NB4 (cell line): ENCODE results near the gene CABP7.

ENCODE experiments used
- DNase-seq: peaks from one replicate; pipeline ENCODE4 v3.0.0; 2010; ENCODE audit warnings: low read depth
- H3K4me3 ChIP-seq: one replicate; pipeline ENCODE4 v1.5.1; 2011; ENCODE audit warnings: mild to moderate bottlenecking, low read depth, low read length, moderate library complexity
- CTCF ChIP-seq: IDR thresholded peaks from one replicate; pipeline ENCODE4 v1.5.1; 2012; ENCODE audit warnings: low read depth, low read length
- MAX ChIP-seq: IDR thresholded peaks from 2 replicates; pipeline ENCODE4 v1.6.1; 2011; ENCODE audit warnings: low read depth, low read length
- MYC ChIP-seq: IDR thresholded peaks from 2 replicates; pipeline ENCODE4 v1.6.1; 2011; ENCODE audit warnings: low read depth, low read length
- POLR2A ChIP-seq: IDR thresholded peaks from 2 replicates; pipeline ENCODE4 v1.6.1; 2011; ENCODE audit warnings: mild to moderate bottlenecking; ENCODE audit not compliant: insufficient read length; ENCODE audit errors: extremely low read depth

CABP7 gene

GRCh38 chr22:29734838-29735237 is 15.0 kb downstream of the CABP7 start:
- TF ChIP-seq MYC (no peak), MAX (no peak), POLR2A (no peak), CTCF (no peak)
- no peak overlapping the region for H3K4me3 ChIP-seq
- no peak for DNase-seq

- no peak for DNase-seq
- no peak for TF ChIP-seq CTCF
- TF ChIP-seq POLR2A, result no peak
- no peak for TF ChIP-seq MAX
- TF ChIP-seq MYC, result no peak
Measured at GRCh38 chr22:29735416-29735815, 15.6 kb downstream of the CABP7 start.

GRCh38 chr22:29737251-29738117 is 17.7 kb downstream of the CABP7 start:
- TF ChIP-seq POLR2A (no peak), MAX (no peak), CTCF (no peak), MYC (no peak)
- no peak overlapping the region for H3K4me3 ChIP-seq
- DNase-seq, result no peak

More at GRCh38 chr22:29735416-29735815, 15.6 kb downstream of the CABP7 start:
- no peak overlapping the region for H3K4me3 ChIP-seq

- no peak for DNase-seq
- TF ChIP-seq MAX (no peak), POLR2A (no peak), MYC (no peak), CTCF (no peak)
- no peak overlapping the region for H3K4me3 ChIP-seq
Measured at GRCh38 chr22:29738118-29738815, 18.5 kb downstream of the CABP7 start.

GRCh38 chr22:29739346-29739875 is 19.6 kb downstream of the CABP7 start:
- no peak for DNase-seq
- no peak for TF ChIP-seq MYC
- TF ChIP-seq CTCF, result no peak
- TF ChIP-seq POLR2A, result no peak
- no peak for TF ChIP-seq MAX
- H3K4me3 ChIP-seq, result no peak overlapping the region
